ENCODE data around the gene COG5. TPM values are rescaled to one million over a fixed set of nuclear protein-coding genes. Genes with fewer than 3 reads are reported as not detected.

The COG5 gene
- total RNA-seq, 1 donor from 2014 or later: 44.7 TPM

DNA sequence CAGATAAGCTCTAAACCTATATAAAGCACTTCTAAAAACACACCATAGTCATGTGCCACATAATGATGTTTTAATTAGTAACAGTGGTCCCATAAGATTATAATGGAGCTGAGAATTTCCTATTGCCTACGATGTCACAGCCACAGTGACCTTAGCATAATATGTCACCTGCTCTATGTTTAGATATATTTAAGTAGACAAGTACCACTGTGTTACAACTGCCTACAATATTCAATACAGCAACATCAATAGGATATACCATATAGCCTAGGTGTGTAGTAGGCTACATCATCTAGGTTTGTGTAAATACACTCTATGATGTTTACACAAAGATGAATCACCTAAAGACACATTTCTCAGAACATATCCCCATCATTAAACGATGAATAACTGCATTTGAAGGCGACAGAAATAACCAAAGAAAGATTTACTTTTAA is 69.4 kb downstream of the COG5 start:
- no peak overlapping the region for H3K4me3 Mint-ChIP-seq (ENCODE audit: unreplicated experiment)
- H3K36me3 Mint-ChIP-seq (ENCODE audit: unreplicated experiment): no peaks in the 10 kb centered on the region
- no peak for DNase-seq (ENCODE audit: extremely low spot score, unreplicated experiment)
- no peaks in the 10 kb centered on the region for H3K27me3 Mint-ChIP-seq (ENCODE audit: unreplicated experiment)
- TF ChIP-seq, protein P1, sequence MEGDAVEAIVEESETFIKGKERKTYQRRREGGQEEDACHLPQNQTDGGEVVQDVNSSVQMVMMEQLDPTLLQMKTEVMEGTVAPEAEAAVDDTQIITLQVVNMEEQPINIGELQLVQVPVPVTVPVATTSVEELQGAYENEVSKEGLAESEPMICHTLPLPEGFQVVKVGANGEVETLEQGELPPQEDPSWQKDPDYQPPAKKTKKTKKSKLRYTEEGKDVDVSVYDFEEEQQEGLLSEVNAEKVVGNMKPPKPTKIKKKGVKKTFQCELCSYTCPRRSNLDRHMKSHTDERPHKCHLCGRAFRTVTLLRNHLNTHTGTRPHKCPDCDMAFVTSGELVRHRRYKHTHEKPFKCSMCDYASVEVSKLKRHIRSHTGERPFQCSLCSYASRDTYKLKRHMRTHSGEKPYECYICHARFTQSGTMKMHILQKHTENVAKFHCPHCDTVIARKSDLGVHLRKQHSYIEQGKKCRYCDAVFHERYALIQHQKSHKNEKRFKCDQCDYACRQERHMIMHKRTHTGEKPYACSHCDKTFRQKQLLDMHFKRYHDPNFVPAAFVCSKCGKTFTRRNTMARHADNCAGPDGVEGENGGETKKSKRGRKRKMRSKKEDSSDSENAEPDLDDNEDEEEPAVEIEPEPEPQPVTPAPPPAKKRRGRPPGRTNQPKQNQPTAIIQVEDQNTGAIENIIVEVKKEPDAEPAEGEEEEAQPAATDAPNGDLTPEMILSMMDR (IDR thresholded peaks at IDR 0.05): no peak
- peaks cover 5% of the 10 kb centered on the region for H3K9me3 Mint-ChIP-seq (ENCODE audit: unreplicated experiment)
- no peaks in the 10 kb centered on the region for H3K4me1 Mint-ChIP-seq (ENCODE audit: unreplicated experiment)
- no peak overlapping the region for H3K27ac Mint-ChIP-seq (ENCODE audit: unreplicated experiment)

DNA sequence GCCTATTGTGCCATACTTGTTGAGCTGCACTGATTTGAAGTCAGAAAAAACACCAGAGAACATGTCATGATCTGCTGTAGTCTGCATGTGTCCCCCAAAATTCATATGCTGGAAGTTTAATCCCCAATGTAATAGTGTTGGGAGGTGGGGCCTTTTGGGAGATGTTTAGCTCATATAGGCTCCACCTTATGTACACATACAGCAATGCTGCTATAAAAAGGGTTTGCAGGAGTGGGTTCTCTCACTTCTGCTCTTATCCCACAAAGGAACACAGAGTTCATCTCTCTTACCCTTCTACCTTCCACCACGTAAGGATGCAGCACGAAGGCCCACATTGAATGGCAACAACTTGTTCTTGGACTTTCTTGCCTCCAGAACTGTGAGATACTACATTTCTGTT is 70.8 kb downstream of the COG5 start:
- H3K4me1 Mint-ChIP-seq (ENCODE audit: unreplicated experiment): no peaks in the 10 kb centered on the region
- TF ChIP-seq, protein P1 (IDR thresholded peaks at IDR 0.05): no peak
- no peak for DNase-seq (ENCODE audit: extremely low spot score, unreplicated experiment)
- peaks cover 5% of the 10 kb centered on the region for H3K9me3 Mint-ChIP-seq (ENCODE audit: unreplicated experiment)
- no peaks in the 10 kb centered on the region for H3K36me3 Mint-ChIP-seq (ENCODE audit: unreplicated experiment)
- no peak overlapping the region for H3K4me3 Mint-ChIP-seq (ENCODE audit: unreplicated experiment)
- H3K27me3 Mint-ChIP-seq (ENCODE audit: unreplicated experiment): no peaks in the 10 kb centered on the region
- no peak overlapping the region for H3K27ac Mint-ChIP-seq (ENCODE audit: unreplicated experiment)

DNA sequence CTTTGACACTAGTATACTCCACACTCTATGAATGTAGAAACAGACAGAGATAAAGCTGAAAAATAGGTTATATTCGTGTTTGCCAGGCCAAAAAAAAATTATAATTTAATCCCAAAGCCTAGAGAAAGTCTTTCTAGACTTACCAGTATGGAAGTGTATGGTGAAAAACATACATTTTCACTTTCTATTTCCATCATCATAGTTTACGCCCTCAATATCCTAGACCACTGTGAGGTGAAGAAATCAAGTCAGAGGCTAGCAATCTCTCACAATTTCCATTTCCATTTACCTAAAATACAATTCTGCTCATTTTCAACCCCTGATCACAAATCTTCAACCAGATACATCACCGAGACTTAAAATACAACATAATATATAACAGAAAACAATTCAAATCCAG is 77.7 kb downstream of the COG5 start:
- no peak for DNase-seq (ENCODE audit: extremely low spot score, unreplicated experiment)

DNA sequence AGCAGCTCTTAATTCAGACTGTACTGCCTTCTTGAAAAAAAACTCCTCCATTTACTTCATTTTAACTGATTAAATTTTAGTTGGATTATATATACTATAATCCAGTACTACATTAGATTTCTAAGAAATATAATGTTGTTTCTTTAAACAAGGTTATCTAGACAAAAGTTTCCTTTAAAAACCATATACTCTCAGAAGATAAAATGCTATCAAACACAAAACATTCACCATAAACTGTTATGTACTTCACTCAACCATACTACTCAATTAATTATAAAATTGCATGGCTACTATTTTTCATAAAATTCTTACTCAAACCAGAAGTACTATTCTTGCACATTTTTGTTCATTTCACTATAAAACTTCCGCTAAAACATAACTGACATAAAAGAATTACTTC is 81.1 kb downstream of the COG5 start:
- no peak overlapping the region for H3K4me3 Mint-ChIP-seq (ENCODE audit: unreplicated experiment)
- DNase-seq (ENCODE audit: extremely low spot score, unreplicated experiment): no peak
- H3K4me1 Mint-ChIP-seq (ENCODE audit: unreplicated experiment): no peaks in the 10 kb centered on the region
- TF ChIP-seq, protein P1 (IDR thresholded peaks at IDR 0.05): no peak
- no peaks in the 10 kb centered on the region for H3K9me3 Mint-ChIP-seq (ENCODE audit: unreplicated experiment)
- no peaks in the 10 kb centered on the region for H3K36me3 Mint-ChIP-seq (ENCODE audit: unreplicated experiment)
- H3K27me3 Mint-ChIP-seq (ENCODE audit: unreplicated experiment): no peaks in the 10 kb centered on the region
- H3K27ac Mint-ChIP-seq (ENCODE audit: unreplicated experiment): no peak overlapping the region

More for the DNA sequence above, 77.7 kb downstream of the COG5 start:
- Mint-ChIP-seq H3K36me3 (ENCODE audit: unreplicated experiment) (no peaks in the 10 kb centered on the region), H3K4me1 (ENCODE audit: unreplicated experiment) (no peaks in the 10 kb centered on the region), H3K9me3 (ENCODE audit: unreplicated experiment) (no peaks in the 10 kb centered on the region), H3K27ac (ENCODE audit: unreplicated experiment) (no peak overlapping the region), H3K4me3 (ENCODE audit: unreplicated experiment) (no peak overlapping the region), H3K27me3 (ENCODE audit: unreplicated experiment) (no peaks in the 10 kb centered on the region)
- TF ChIP-seq, protein P1 (IDR thresholded peaks at IDR 0.05): no peak

DNA sequence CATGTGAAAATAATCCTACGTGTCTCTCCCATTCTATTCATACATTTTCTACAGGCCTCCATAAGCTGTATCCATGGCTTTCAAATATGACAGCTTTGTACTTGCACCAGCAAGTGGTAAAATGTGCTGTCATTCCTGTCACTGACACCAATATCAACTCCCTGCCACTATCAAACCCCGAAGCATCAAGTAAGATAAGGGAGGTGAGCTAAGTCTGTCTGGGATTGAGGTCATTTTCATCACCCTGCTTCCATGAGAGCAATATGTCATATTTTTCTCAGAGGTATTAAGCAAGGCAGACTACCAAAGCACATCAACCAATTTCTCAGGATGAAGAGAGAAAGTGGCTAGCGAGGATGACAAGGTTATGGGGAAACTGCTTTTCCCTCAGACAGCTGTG is 82.8 kb downstream of the COG5 start:
- H3K4me3 Mint-ChIP-seq (ENCODE audit: unreplicated experiment): no peak overlapping the region
- TF ChIP-seq, protein P1 (IDR thresholded peaks at IDR 0.05): no peak
- no peak overlapping the region for H3K27ac Mint-ChIP-seq (ENCODE audit: unreplicated experiment)
- no peak for DNase-seq (ENCODE audit: extremely low spot score, unreplicated experiment)
- no peaks in the 10 kb centered on the region for H3K4me1 Mint-ChIP-seq (ENCODE audit: unreplicated experiment)
- H3K27me3 Mint-ChIP-seq (ENCODE audit: unreplicated experiment): no peaks in the 10 kb centered on the region
- no peaks in the 10 kb centered on the region for H3K9me3 Mint-ChIP-seq (ENCODE audit: unreplicated experiment)
- no peaks in the 10 kb centered on the region for H3K36me3 Mint-ChIP-seq (ENCODE audit: unreplicated experiment)
